Measurements from ENCODE around the gene ZNF732.

DNA sequence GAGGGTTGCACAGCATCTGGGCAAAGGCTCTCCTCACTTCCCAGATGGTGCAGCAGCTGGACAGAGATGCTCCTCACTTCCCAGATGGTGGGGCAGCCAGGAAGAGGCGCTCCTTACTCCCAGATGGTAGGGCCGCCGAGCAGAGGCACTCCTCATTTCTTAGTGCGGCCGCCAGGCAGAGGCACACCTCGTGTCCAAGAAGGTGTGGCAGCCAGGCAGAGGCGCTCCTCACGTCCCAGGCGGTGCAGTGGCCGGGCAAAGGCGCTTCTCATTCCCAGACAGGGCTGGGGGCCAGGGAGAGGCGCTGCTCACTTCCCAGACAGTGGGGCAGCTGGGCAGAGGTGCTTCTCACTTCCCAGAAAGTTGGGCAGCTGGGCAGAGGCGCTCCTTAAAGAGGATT lies 48.8 kb downstream of the ZNF732 start:
- TF ChIP-seq, protein P1, sequence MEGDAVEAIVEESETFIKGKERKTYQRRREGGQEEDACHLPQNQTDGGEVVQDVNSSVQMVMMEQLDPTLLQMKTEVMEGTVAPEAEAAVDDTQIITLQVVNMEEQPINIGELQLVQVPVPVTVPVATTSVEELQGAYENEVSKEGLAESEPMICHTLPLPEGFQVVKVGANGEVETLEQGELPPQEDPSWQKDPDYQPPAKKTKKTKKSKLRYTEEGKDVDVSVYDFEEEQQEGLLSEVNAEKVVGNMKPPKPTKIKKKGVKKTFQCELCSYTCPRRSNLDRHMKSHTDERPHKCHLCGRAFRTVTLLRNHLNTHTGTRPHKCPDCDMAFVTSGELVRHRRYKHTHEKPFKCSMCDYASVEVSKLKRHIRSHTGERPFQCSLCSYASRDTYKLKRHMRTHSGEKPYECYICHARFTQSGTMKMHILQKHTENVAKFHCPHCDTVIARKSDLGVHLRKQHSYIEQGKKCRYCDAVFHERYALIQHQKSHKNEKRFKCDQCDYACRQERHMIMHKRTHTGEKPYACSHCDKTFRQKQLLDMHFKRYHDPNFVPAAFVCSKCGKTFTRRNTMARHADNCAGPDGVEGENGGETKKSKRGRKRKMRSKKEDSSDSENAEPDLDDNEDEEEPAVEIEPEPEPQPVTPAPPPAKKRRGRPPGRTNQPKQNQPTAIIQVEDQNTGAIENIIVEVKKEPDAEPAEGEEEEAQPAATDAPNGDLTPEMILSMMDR (IDR thresholded peaks at IDR 0.05) = no peak
- TF ChIP-seq EP300 (IDR thresholded peaks at IDR 0.05; ENCODE audit: low read depth) = no peak
- no peak for TF ChIP-seq POLR2A (IDR thresholded peaks at IDR 0.05)

Measured in transverse colon (tissue), 3 donors.